GM12892 (cell line): ENCODE results near the gene TMEM158.

Experiments
- DNase-seq: peaks from one replicate; pipeline ENCODE4 v3.0.0; 2011; ENCODE audit not compliant: insufficient read length
- FAIRE-seq: peaks from 2 replicates; lab custom pipeline; 2011; peaks lifted over from hg19 to GRCh38; lab: Jason Lieb, UNC
- POLR2A ChIP-seq: IDR thresholded peaks from 2 replicates; pipeline ENCODE4 v1.6.1; 2011; ENCODE audit warnings: low read depth, low read length, control low read depth
- POLR2AphosphoS5 ChIP-seq: IDR thresholded peaks from 2 replicates; pipeline ENCODE4 v1.6.1; 2011; ENCODE audit warnings: low read depth, low read length, control low read depth
- TAF1 ChIP-seq: IDR thresholded peaks from 2 replicates; pipeline ENCODE4 v1.6.1; 2011; ENCODE audit warnings: low read depth, mild to moderate bottlenecking, control low read depth, low read length, borderline replicate concordance

The TMEM158 gene

DNA sequence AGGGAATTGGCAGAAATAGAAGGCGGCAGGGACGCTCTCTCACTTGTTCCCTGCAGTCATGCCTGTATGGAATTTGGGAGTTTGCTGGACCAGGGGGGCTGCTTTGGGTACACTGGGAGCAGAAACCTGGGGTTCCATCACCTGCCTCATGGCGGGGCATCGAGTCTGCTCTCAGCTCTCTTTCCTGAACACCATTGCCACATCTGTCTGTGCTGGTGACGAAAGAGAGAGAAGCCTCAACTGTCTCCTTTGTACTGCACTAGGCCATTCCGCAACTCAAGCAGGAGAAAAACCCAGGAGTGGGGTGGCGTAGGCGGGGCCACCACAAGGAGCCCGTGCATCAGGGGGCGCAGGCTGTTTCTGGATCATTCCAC is 14.0 kb downstream of the TMEM158 start:
- FAIRE-seq (no peak), DNase-seq (no peak)
- no peak for TF ChIP-seq POLR2AphosphoS5
- no peak for TF ChIP-seq POLR2A
- no peak for TF ChIP-seq TAF1

DNA sequence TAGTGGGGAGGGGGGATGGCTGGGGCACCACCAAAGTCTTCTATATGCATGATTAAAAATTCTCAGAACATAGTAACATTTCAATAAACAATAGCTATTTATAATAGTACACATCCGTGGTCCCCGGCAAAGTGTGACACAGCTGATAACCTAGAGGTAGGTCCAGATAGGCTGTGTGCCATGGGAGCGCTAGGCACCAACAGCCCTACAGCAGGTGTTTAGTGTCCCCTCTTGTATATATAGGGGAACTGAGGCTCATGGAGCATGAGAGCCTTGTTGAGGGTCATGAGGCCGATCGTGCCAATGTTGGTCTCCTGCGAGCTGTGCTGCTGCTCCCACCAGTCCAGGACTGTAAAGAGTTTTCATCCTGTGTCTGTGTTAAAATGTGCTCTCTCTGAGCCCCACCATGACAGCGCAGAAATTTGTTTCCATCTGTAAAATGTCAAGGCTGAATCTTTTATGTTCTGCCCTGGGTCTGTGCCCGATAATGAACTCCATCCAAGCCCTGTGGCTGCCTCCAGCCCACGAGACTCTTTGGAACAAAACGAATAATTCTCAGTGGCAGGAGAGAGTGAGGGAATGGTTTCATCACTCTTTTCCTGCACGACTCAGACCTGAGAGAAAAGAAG is 14.5 kb downstream of the TMEM158 start:
- TF ChIP-seq TAF1 (no peak), POLR2AphosphoS5 (no peak), POLR2A (no peak)
- no peak for FAIRE-seq
- DNase-seq: no peak

DNA sequence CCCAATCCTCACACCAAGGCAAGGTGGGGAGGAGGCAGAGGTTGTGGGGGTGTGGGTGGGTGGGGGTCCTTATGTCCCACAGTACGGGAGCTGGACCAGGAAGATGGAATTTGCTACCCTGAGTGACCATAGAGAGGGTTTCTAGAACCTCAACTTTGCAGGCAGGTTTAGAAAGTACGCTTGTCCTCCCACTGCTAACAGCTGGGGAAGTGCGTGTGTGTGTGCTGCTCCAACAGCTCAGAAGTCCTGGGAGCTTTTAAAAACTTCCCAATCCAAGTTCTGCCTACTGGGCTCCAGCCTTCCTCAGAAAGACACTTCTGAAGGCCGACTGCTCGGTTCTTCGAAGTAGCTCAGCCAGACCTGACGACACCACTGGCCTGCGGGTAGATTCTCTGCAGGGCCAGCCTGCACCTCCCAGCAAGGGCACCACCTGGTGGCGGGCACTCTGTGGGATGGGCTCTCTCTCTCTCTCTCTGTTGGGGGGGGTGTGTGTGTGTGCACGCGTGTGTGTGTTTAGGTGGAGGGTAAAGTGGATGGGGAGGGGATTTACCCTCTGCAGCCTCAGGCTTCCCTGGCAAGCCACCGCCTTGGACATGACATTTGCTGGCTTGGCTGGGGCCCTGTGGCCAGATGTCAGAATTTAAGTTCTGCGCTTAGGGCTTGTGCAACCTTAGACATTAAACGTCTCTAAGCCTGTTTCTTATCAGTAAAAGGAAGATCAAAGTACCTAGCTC is 15.6 kb downstream of the TMEM158 start:
- FAIRE-seq: peak; percentile 80

GRCh38 chr3:45209526-45209925 is 16.6 kb downstream of the TMEM158 start:
- DNase-seq (no peak), FAIRE-seq (no peak)
- no peak for TF ChIP-seq POLR2AphosphoS5
- TF ChIP-seq POLR2A: no peak
- no peak for TF ChIP-seq TAF1

More for the DNA sequence above, 15.6 kb downstream of the TMEM158 start:
- DNase-seq: peak; percentile 50
- TF ChIP-seq POLR2AphosphoS5: no peak
- TF ChIP-seq POLR2A: no peak
- no peak for TF ChIP-seq TAF1

GRCh38 chr3:45208586-45208985 is 17.5 kb downstream of the TMEM158 start:
- no peak for DNase-seq
- no peak for TF ChIP-seq POLR2AphosphoS5
- TF ChIP-seq POLR2A: no peak
- no peak for TF ChIP-seq TAF1
- FAIRE-seq: no peak

DNA sequence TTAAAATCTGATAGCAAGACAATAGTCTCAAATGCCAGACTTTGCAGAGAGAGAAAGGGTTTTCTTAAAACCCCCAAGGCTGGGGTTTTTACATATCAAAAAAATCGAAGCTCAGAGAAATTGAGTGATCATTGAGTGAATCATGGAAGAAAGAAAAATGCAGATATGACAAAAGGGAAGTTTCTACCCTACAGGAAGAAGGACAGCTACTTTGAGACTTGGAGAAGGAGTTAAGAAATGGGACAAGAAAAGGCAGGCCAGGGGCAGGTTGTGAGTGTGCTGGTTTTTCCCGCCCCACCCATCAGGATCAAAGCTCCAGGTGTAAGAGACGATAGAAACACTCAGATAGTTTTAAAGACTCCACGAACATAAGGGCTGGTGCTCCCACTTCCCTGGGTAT is 18.6 kb downstream of the TMEM158 start:
- FAIRE-seq: no peak
- no peak for DNase-seq
- TF ChIP-seq TAF1: no peak

- FAIRE-seq: no peak
- DNase-seq: no peak
- TF ChIP-seq POLR2A (no peak), POLR2AphosphoS5 (no peak), TAF1 (no peak)
Measured at GRCh38 chr3:45205126-45205525, 21.0 kb downstream of the TMEM158 start.

- TF ChIP-seq POLR2A: no peak
- TF ChIP-seq POLR2AphosphoS5: no peak
- no peak for TF ChIP-seq TAF1
- DNase-seq (no peak), FAIRE-seq (no peak)
Measured at GRCh38 chr3:45204136-45204535, 22.0 kb downstream of the TMEM158 start.

DNA sequence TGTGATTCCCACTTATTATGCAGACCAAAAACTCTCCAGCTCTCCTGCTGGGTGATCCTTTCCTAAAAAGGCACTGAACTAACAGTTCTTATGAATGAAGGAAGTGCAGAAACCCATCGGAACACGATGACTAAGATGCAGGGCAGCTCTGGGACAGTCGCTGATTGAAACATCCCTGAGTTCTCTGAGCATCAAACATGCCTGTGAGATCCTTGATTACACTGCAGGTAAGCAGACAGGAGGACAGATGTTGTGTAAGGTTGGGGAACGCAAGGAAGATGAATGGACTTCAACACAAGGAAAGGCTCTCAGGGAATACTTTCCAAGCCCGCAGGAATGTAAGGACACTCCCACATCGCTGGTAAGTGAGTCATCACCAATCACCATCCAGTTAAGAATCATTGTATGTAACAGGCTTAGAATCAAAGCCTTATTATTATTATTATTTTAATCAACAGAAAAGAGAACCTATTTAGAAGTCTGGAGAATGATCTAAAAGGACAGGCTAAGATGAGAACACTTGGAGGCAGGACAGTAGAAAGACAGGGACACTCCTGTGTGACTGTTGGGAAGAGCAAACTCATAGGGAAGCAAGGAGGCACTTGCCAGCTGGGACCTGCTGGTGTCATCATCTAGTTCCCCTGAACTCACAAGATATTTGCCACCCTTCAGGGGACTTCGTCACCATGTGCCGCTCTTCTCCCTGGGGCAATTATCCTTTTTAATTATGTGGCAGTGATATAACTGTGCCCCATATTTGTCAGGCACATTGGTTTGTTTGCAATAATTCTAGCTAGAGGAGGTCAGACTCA is 26.0 kb downstream of the TMEM158 start:
- no peak for TF ChIP-seq POLR2AphosphoS5
- no peak for TF ChIP-seq TAF1
- TF ChIP-seq POLR2A: no peak
- FAIRE-seq (no peak), DNase-seq (no peak)

DNA sequence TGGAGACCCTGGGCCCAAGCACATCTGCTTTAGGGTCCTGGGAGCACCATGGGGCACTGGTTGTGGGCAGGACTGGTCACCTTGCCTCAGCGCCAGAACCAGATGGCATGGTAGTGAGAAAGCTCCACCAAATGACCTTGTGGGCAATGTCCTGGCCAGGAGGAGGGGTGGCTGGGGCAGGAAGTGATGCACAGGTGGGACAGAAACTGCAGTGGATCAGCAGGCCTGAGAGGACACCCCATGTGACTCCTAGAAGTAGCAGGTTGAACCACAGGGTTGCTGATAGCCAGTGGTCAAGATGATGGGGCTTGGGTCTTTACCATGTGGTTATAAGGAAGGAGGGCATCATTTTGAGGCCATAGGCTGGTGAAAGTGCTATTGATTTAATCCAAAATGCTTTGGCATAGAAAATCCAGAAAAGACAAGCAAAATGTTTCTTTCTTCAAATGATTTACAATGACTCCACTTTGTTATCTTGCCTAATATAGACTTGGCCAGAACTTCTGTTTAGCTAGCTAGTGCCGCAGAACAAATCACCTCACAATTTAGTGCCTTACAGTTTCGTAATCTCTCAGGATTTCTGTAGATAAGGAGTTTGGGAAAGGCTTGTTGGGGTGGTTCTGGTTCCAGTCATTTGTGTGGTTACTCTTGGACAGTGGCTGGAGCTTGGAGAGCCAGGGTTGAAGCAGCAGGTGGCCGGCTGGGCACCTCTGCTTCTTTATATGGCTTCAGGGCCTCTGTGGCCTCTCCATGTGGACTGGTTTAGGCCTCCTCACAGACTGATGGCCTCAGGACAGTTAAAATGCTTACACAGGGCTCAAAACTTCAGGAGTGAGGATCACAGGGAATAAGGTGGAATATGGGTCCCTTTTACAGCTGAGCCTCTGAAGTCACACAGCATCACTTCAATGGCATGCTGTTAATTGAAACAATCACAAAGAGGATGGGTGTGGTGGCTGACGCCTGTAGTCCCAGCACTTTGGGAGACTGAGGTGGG is 27.5 kb downstream of the TMEM158 start:
- TF ChIP-seq TAF1 (no peak), POLR2A (no peak), POLR2AphosphoS5 (no peak)
- DNase-seq: no peak
- FAIRE-seq: no peak

- DNase-seq: no peak
- no peak for FAIRE-seq
- TF ChIP-seq TAF1 (no peak), POLR2AphosphoS5 (no peak), POLR2A (no peak)
Measured at GRCh38 chr3:45194791-45195190, 31.3 kb downstream of the TMEM158 start.
